Gastroesophageal sphincter (tissue), 4 donors: Measurements from ENCODE around the gene STXBP6. TPM values are rescaled to one million over a fixed set of nuclear protein-coding genes. Genes with fewer than 3 reads are reported as not detected.

Experiments
- ATAC-seq: fragments of 150-250 bp; one replicate; pipeline ENCODE4 v1.9.1; 2016; ENCODE audit warnings: mild to moderate bottlenecking, moderate library complexity
- H3K27ac ChIP-seq, 4 donors: fragments of 200-600 bp; sonication (generic) in 3 of 4; 1 replicate in 3 of 4; 2 replicates in 1 of 4; pipeline ENCODE4 v1.5.1; 2016 to 2019
- H3K27me3 ChIP-seq: fragments of 200-600 bp; sonication (generic); one replicate; pipeline ENCODE4 v1.5.1; 2019
- H3K36me3 ChIP-seq, 2 donors: fragments of 200-600 bp; sonication (generic); one replicate each; pipeline ENCODE4 v1.5.1; 2019; ENCODE audit warnings: control low read depth in 1 of 2
- H3K4me1 ChIP-seq, 3 donors: fragments of 200-600 bp; sonication (generic); 1 replicate in 2 of 3; 2 replicates in 1 of 3; pipeline ENCODE4 v1.5.1; 2016 to 2019; ENCODE audit warnings: control low read depth in 2 of 3
- H3K4me3 ChIP-seq, 2 donors: fragments of 200-600 bp; sonication (generic); one replicate each; pipeline ENCODE4 v1.5.1; 2019; ENCODE audit warnings: mild to moderate bottlenecking in 1 of 2, moderate library complexity in 1 of 2
- H3K9me3 ChIP-seq, 3 donors: fragments of 200-600 bp; sonication (generic); one replicate each; pipeline ENCODE4 v1.5.1; 2017 to 2019; ENCODE audit warnings: control low read depth in 2 of 3
- EP300 ChIP-seq: sonication (generic); formaldehyde crosslinking; IDR thresholded peaks from one replicate; pipeline ENCODE4 v1.6.1; 2017; ENCODE audit warnings: antibody characterized with exemption, mild to moderate bottlenecking
- POLR2A ChIP-seq, 2 donors: fragments of 450-650 bp; IDR thresholded peaks; one replicate each; pipeline ENCODE4 v1.6.1; 2017; ENCODE audit warnings: antibody characterized with exemption in 2 of 2, mild to moderate bottlenecking in 2 of 2, moderate library complexity in 1 of 2
- POLR2AphosphoS5 ChIP-seq: sonication (generic); formaldehyde crosslinking; IDR thresholded peaks from one replicate; pipeline ENCODE4 v1.6.1; 2017; ENCODE audit warnings: antibody characterized with exemption
- WGBS, 2 donors: methylation state at CpG; one replicate each; pipeline ENCODE4 v1.1.5; 2018; ENCODE audit warnings: low coverage in 1 of 2; 5-methylcytosine and 5-hydroxymethylcytosine counted together
- total RNA-seq, 4 donors: library from RNA; depleted of rRNA; stranded (reverse); fragments of >200 nt; gene quantifications; one replicate each; pipeline ENCODE4 v1.1.0, GENCODE V29; 2016
- TF ChIP-seq, protein P1 (sequence below), 4 experiments: fragments of 200-600 bp in 2 of 4; fragments of 450-650 bp in 2 of 4; sonication (generic) in 1 of 4; IDR thresholded peaks; one replicate each; pipeline ENCODE4 v1.5.1; 2017 to 2019; ENCODE audit warnings: antibody characterized with exemption in 4 of 4, mild to moderate bottlenecking in 2 of 4, moderate library complexity in 2 of 4

The STXBP6 gene
- total RNA-seq, 4 donors from 2014 or later = 29.3 to 55.7 (median 44.0) TPM

DNA sequence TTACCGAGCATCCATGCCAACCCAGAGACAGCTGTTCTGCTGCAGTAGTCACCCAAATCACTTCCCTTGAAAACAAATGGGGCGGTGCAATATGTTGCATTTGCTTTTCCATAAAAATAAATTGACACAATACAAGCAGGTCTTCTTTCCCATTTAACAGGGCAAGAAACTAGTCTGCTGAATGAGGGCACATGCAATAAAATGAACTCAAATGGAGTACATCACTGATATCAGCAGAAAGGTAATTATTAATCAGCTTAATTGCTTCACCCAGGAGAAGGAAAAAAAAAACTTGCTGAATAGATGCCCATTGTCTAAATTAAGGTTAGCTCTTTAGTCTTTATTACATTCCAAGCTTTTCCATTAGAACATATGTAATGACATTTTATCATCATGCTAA, 240.8 kb downstream of the STXBP6 start:
- Histone ChIP-seq H3K27me3 (no peaks in the 10 kb centered on the region), H3K36me3 (no peaks in the 10 kb centered on the region), H3K27ac (no peak overlapping the region), H3K4me3 (no peak overlapping the region), H3K4me1 (peaks cover 0 to 29% (median 0%) of the 10 kb centered on the region in 3 donors), H3K9me3 (no peaks in the 10 kb centered on the region)
- 92 to 96% methylated on average over 2 of the region's 2 CpGs for whole genome bisulfite sequencing, 2 donors
- ATAC-seq = no peak
- TF ChIP-seq, protein P1, sequence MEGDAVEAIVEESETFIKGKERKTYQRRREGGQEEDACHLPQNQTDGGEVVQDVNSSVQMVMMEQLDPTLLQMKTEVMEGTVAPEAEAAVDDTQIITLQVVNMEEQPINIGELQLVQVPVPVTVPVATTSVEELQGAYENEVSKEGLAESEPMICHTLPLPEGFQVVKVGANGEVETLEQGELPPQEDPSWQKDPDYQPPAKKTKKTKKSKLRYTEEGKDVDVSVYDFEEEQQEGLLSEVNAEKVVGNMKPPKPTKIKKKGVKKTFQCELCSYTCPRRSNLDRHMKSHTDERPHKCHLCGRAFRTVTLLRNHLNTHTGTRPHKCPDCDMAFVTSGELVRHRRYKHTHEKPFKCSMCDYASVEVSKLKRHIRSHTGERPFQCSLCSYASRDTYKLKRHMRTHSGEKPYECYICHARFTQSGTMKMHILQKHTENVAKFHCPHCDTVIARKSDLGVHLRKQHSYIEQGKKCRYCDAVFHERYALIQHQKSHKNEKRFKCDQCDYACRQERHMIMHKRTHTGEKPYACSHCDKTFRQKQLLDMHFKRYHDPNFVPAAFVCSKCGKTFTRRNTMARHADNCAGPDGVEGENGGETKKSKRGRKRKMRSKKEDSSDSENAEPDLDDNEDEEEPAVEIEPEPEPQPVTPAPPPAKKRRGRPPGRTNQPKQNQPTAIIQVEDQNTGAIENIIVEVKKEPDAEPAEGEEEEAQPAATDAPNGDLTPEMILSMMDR (IDR thresholded peaks at IDR 0.05) = no peak
- no peak for TF ChIP-seq POLR2AphosphoS5
- no peak for TF ChIP-seq EP300
- no peak for TF ChIP-seq POLR2A (IDR thresholded peaks at IDR 0.05)

DNA sequence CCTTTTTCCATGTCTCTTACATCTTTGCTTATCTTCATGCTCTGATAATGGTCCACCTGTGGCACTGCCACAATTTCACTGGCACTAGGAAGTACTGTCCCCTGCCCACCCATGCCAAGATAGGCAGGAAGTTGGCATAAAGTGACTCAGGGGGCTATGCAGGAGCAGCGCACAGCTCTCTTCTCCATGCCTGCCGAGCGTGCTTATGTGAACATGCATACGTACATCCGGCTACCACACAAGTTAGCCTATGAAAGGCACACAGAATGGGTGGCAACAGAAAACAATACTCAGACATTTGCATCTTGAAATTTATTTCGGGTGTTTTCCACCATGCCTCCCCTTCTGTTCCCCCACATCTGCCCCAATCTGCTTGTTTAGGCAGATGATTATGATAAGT, 241.5 kb downstream of the STXBP6 start:
- Histone ChIP-seq H3K4me3 (no peak overlapping the region), H3K36me3 (no peaks in the 10 kb centered on the region), H3K27ac (no peak overlapping the region), H3K9me3 (no peaks in the 10 kb centered on the region), H3K4me1 (peaks cover 0 to 29% (median 0%) of the 10 kb centered on the region in 3 donors), H3K27me3 (no peaks in the 10 kb centered on the region)
- 92 to 95% methylated on average over 6 of the region's 6 CpGs for WGBS, 2 donors
- ATAC-seq = no peak
- no peak for TF ChIP-seq POLR2AphosphoS5
- TF ChIP-seq, protein P1 (IDR thresholded peaks at IDR 0.05) = no peak
- no peak for TF ChIP-seq EP300
- TF ChIP-seq POLR2A (IDR thresholded peaks at IDR 0.05) = no peak

DNA sequence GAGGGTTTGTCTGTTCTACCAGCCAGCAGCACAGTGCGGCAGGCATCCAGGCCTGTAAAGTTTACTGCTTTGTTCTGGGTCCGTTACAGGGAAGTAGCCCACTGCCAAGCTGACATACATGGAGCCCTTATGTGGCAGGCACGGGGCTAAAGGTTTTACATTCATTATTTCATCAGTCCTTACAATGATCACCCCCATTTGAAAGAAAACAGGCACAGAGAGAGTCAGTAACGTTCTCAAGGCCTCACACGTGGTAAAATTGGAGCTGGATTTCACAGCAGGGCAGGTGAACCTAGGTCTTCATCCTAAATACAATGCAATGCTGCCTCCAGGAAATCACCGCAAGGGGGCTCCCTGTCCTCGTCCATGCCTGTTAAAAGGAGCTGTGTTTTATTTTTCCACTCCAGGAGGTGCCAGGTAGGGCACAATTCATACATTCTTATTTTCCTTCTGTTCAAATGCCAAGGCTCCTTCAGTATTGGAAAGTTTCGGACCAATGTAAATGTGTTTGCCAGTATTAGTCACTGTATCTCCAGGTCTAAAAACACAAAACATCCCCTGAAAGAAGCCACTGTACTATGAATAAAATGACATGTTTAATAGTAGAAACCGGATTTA, 243.8 kb downstream of the STXBP6 start:
- no peak overlapping the region for H3K27ac ChIP-seq
- peaks cover 0 to 26% (median 0%) of the 10 kb centered on the region in 3 donors for H3K4me1 ChIP-seq
- H3K36me3 ChIP-seq = no peaks in the 10 kb centered on the region
- no peaks in the 10 kb centered on the region for H3K27me3 ChIP-seq
- no peak overlapping the region for H3K4me3 ChIP-seq
- WGBS, 2 donors = 25 to 53% methylated on average over 2 to 6 of the region's 9 CpGs
- ATAC-seq = no peak
- no peaks in the 10 kb centered on the region for H3K9me3 ChIP-seq
- no peak for TF ChIP-seq POLR2A (IDR thresholded peaks at IDR 0.05)
- no peak for TF ChIP-seq POLR2AphosphoS5
- TF ChIP-seq, protein P1 (IDR thresholded peaks at IDR 0.05) = peak; percentile 65 to 83 (median 72)
- no peak for TF ChIP-seq EP300

GRCh38 chr14:24804552-24805212, 245.3 kb downstream of the STXBP6 start:
- 38 to 67% methylated on average over 1 to 3 of the region's 3 CpGs for WGBS, 2 donors
- Histone ChIP-seq H3K27ac (no peak overlapping the region), H3K27me3 (no peaks in the 10 kb centered on the region), H3K9me3 (no peaks in the 10 kb centered on the region), H3K36me3 (no peaks in the 10 kb centered on the region), H3K4me1 (peaks cover 0 to 14% (median 0%) of the 10 kb centered on the region in 3 donors), H3K4me3 (no peak overlapping the region)
- TF ChIP-seq EP300 = no peak
- TF ChIP-seq, protein P1 (IDR thresholded peaks at IDR 0.05) = no peak
- TF ChIP-seq POLR2A (IDR thresholded peaks at IDR 0.05) = no peak
- no peak for TF ChIP-seq POLR2AphosphoS5
- ATAC-seq = no peak
